ENCODE data around the gene APOL3. TPM values are rescaled to one million over a fixed set of nuclear protein-coding genes. Genes with fewer than 3 reads are reported as not detected.
"Not testable (repeated sequence)": the region's sequence is repeated elsewhere in the genome, so short reads cannot be mapped to it uniquely, and the experiment has no call there.

Gene APOL3
- total RNA-seq, 2 experiments from 2014 or later: 134 to 160 TPM

DNA sequence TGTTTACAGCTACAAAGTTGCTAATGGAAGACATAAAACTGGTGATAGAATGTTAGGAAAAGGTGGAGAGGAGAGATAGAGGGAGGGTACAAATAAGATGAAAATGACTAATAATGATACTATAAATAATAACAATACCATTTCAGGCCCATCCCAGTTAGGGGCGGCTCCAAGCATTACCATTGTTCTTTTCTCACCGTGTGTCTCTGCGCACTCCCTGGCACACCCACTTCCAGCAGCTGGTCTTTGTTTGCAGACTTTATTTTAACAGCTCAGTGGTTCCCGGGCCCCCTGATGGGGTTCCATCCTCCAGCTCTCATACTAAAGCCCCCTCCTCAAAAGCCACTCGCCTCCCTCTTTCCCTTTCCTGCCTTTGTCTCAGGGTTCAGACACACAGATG lies 40.5 kb upstream of the APOL3 start:
- ATAC-seq; DNase-seq; H3K27me3 Mint-ChIP-seq; H3K36me3 Mint-ChIP-seq; H3K9me3 Mint-ChIP-seq (ENCODE audit: low read depth): not testable (repeated sequence)
- CTCF ChIA-PET: interaction anchor here (3.3 kb wide), 1 partner anchor 76 kb away, joined by 10 read pairs; no protein-coding TSS in a partner anchor
- Mint-ChIP-seq H3K27ac (peak overlapping the region; percentile 69), H3K4me1 (peaks cover 71% of the 10 kb centered on the region), H3K4me3 (peak overlapping the region; percentile 74)

- Mint-ChIP-seq H3K9me3 (ENCODE audit: low read depth) (no peaks in the 10 kb centered on the region), H3K36me3 (peaks cover 10% of the 10 kb centered on the region), H3K27ac (peak overlapping the region; percentile 11), H3K27me3 (no peaks in the 10 kb centered on the region), H3K4me1 (peaks cover 77% of the 10 kb centered on the region), H3K4me3 (no peak overlapping the region)
- CTCF ChIA-PET: interaction anchor here (1.3 to 3.7 kb wide), 2 partner anchors 40 to 87 kb away, joined by 3 to 16 read pairs; partner anchors contain the start of gene APOL2
- ATAC-seq (no peak), DNase-seq (no peak)
Measured at GRCh38 chr22:36199001-36199551, 38.5 kb upstream of the APOL3 start.

DNA sequence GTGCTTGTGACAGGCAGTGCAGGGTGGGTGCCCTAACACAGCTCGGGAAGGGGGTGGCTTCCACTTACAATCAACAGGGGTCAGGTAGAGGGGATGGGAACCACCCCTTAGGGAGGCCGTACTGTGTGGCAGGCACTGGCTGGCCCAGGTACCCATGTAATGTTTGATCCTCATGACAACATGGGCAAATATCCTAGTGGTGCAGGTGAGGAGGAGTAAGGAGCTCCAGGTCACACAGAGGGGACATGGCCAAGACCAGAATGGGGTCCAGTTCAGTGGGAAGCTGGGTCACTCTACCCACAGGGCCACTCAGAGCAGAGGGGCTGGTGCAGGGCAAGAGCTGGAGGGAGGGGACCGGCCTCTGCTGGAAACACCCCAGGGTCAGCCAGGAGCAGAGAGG lies 38.0 kb upstream of the APOL3 start:
- no peak for ATAC-seq
- H3K4me1 Mint-ChIP-seq: peaks cover 75% of the 10 kb centered on the region

DNA sequence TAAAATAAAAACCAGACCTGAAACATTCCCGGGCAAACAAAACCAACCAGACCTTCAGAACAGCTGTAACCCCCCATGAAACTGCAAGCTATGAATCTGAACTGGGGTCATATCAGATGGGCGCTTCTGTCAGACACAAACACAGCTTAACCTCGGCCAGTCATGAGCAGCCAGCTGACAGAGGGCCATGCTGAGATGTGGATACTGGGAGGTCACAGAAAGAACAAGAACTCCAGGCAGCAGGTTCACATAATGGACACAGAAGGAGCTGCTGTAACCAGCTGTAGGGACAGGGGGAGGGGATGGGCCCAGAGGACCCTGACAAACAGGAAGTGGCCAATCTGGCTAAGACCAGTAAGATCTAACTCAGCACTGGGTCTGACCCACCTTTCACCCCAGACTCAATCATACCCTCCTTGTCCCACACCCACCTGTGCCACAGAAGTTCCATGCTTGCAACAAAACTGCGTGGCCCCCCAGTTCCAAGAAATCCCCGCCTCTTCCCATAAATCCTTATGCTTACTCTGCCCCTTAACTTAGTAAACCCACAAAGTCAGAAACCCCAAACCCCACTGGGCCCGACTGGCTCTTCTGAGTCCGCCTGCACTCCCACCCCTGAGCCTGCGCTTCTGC lies 37.1 kb upstream of the APOL3 start:
- Mint-ChIP-seq H3K27me3 (no peaks in the 10 kb centered on the region), H3K36me3 (peaks cover 11% of the 10 kb centered on the region), H3K4me3 (peak overlapping the region; percentile 13), H3K9me3 (ENCODE audit: low read depth) (no peaks in the 10 kb centered on the region), H3K4me1 (peaks cover 67% of the 10 kb centered on the region), H3K27ac (peak overlapping the region; percentile 73)
- peak; percentile 71 for DNase-seq
- CTCF ChIA-PET: interaction anchor here (0.5 to 5.4 kb wide), 7 partner anchors 20 to 131 kb away, joined by 3 to 54 read pairs (median 4); partner anchors contain the start of gene APOL2
- ATAC-seq: peak; percentile 40

More for the DNA sequence above, 38.0 kb upstream of the APOL3 start:
- CTCF ChIA-PET: interaction anchor here (0.5 to 5.4 kb wide), 6 partner anchors 21 to 103 kb away, joined by 3 to 54 read pairs (median 4); partner anchors contain the start of gene APOL2
- no peaks in the 10 kb centered on the region for H3K9me3 Mint-ChIP-seq (ENCODE audit: low read depth)
- H3K27me3 Mint-ChIP-seq: no peaks in the 10 kb centered on the region
- DNase-seq: no peak
- peak overlapping the region; percentile 73 for H3K27ac Mint-ChIP-seq
- H3K4me3 Mint-ChIP-seq: peak overlapping the region; percentile 13
- H3K36me3 Mint-ChIP-seq: peaks cover 10% of the 10 kb centered on the region

DNA sequence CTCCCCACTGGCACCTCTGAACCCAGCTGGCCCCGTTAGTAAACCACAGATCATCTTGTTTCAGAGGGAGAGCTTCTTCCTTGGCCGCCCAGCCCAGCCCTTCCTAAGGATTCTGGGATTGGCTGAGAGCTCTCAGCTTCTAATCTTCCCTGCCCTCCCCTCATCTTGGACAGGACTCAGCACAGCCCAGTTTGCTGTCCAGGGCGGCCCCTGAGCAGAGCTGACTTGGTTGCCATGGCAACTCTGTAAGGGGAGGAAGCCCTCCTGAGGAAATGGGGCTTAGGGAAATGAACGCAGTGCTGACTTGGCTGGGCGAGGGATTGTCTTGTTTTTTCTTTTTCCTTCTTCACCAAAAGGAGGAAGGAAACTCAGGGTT lies 36.5 kb upstream of the APOL3 start:
- Mint-ChIP-seq H3K4me1 (peaks cover 64% of the 10 kb centered on the region), H3K4me3 (no peak overlapping the region), H3K9me3 (ENCODE audit: low read depth) (no peaks in the 10 kb centered on the region), H3K27ac (peak overlapping the region; percentile 73), H3K36me3 (peaks cover 11% of the 10 kb centered on the region), H3K27me3 (no peaks in the 10 kb centered on the region)
- CTCF ChIA-PET: interaction anchor here (1.0 to 5.4 kb wide), 7 partner anchors 23 to 130 kb away, joined by 3 to 54 read pairs (median 11); partner anchors contain the start of gene APOL2
- peak; percentile 29 for ATAC-seq
- no peak for DNase-seq

GRCh38 chr22:36196254-36197064 lies 35.9 kb upstream of the APOL3 start:
- Mint-ChIP-seq H3K36me3 (peaks cover 14% of the 10 kb centered on the region), H3K9me3 (ENCODE audit: low read depth) (no peaks in the 10 kb centered on the region)

GRCh38 chr22:36194971-36195370 lies 34.4 kb upstream of the APOL3 start:
- Mint-ChIP-seq H3K27ac (no peak overlapping the region), H3K4me3 (no peak overlapping the region), H3K4me1 (peaks cover 47% of the 10 kb centered on the region), H3K27me3 (peaks cover 2% of the 10 kb centered on the region), H3K9me3 (ENCODE audit: low read depth) (no peaks in the 10 kb centered on the region), H3K36me3 (peaks cover 19% of the 10 kb centered on the region)
- DNase-seq (peak; percentile 75), ATAC-seq (peak; percentile 65)
- CTCF ChIA-PET: interaction anchor here (0.7 to 5.4 kb wide), 18 partner anchors 9 to 292 kb away, joined by 3 to 54 read pairs (median 4); partner anchors contain the start of genes APOL2 and TXN2

More at GRCh38 chr22:36196254-36197064, 35.9 kb upstream of the APOL3 start:
- ATAC-seq (no peak), DNase-seq (no peak)
- Mint-ChIP-seq H3K27ac (no peak overlapping the region), H3K4me1 (peaks cover 58% of the 10 kb centered on the region), H3K4me3 (no peak overlapping the region), H3K27me3 (no peaks in the 10 kb centered on the region)
- CTCF ChIA-PET: interaction anchor here (0.6 to 5.4 kb wide), 9 partner anchors 11 to 285 kb away, joined by 3 to 54 read pairs (median 5); partner anchors contain the start of genes APOL2 and TXN2

DNA sequence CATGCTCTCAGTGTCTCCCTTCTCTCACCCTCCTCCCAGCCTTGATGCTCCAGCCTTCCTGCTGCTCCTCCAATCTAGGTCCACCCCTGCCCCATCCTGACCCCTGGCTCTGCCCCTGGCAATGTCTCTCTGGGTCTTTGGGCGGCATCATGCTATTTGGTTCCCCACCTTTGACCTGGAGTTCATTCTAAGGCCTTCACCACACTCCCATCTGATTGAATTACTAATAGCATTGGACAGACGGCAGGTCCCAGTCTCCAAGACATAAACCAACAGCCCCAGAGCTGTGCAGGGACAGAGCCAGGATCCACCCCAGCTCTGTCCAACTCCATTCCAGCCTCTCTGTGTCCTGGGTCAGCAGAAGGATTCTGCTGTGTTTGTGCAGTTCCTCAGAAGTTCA lies 33.8 kb upstream of the APOL3 start:
- no peak for DNase-seq
- Mint-ChIP-seq H3K27me3 (peaks cover 2% of the 10 kb centered on the region), H3K27ac (no peak overlapping the region), H3K36me3 (peaks cover 17% of the 10 kb centered on the region), H3K4me1 (peaks cover 44% of the 10 kb centered on the region), H3K4me3 (no peak overlapping the region), H3K9me3 (ENCODE audit: low read depth) (no peaks in the 10 kb centered on the region)
- ATAC-seq: no peak
- CTCF ChIA-PET: interaction anchor here (0.7 to 5.4 kb wide), 14 partner anchors 8 to 292 kb away, joined by 3 to 54 read pairs (median 5); partner anchors contain the start of gene APOL2

GRCh38 chr22:36193577-36193976 lies 33.0 kb upstream of the APOL3 start:
- Mint-ChIP-seq H3K27me3 (peaks cover 2% of the 10 kb centered on the region), H3K36me3 (peaks cover 15% of the 10 kb centered on the region), H3K9me3 (ENCODE audit: low read depth) (no peaks in the 10 kb centered on the region), H3K4me3 (no peak overlapping the region), H3K4me1 (peaks cover 36% of the 10 kb centered on the region), H3K27ac (no peak overlapping the region)
- DNase-seq (no peak), ATAC-seq (no peak)
- CTCF ChIA-PET: interaction anchor here (0.8 to 5.4 kb wide), 4 partner anchors 26 to 293 kb away, joined by 3 to 54 read pairs (median 5); no protein-coding TSS in a partner anchor

DNA sequence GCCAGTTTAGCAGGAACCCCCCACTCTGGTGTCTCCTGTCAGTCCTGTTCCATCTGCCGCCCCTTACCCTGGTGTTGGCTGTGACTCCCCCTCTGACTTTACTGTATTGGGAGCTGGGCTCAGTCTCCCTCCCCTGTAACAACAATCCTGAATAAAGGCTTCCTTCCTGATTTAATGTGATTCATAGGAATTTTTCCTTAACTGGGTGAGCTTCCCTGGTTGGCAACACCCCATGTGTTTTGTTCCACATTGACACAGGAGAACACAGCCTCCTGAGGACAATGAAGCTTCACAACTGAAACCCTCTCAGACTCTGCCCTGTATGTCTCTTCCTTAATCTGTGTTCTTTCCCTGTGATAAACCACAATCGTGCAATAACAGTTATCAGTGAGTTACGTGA lies 32.6 kb upstream of the APOL3 start:
- no peak for DNase-seq
- Mint-ChIP-seq H3K4me1 (peaks cover 31% of the 10 kb centered on the region), H3K4me3 (no peak overlapping the region), H3K27me3 (peaks cover 2% of the 10 kb centered on the region), H3K9me3 (ENCODE audit: low read depth) (no peaks in the 10 kb centered on the region), H3K36me3 (peaks cover 11% of the 10 kb centered on the region), H3K27ac (no peak overlapping the region)
- ATAC-seq: no peak
- CTCF ChIA-PET: interaction anchor here (0.8 to 5.4 kb wide), 5 partner anchors 27 to 293 kb away, joined by 3 to 54 read pairs (median 4); partner anchors contain the start of gene APOL2

DNA sequence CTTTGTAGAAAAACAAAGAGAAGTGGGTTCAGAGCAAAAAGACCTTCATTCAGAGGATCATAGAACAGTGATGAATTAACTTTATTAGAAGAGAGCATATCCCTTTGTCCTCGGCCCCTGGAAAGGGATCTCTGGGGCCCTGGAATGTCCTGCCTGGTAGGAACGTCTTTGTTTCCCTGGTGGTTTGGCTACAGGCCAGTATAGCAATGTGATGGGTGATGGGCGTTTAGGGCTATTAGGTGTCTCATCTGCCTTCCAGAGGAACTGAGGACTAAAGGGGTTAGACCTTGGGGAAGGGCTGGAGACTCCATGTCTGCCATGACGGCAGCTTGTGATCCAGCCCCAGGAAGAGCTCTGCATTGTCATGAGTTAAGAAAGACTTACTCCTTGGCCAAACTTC lies 32.0 kb upstream of the APOL3 start:
- Mint-ChIP-seq H3K27ac (no peak overlapping the region), H3K36me3 (peaks cover 11% of the 10 kb centered on the region), H3K4me1 (peaks cover 25% of the 10 kb centered on the region), H3K4me3 (no peak overlapping the region), H3K9me3 (ENCODE audit: low read depth) (no peaks in the 10 kb centered on the region), H3K27me3 (peaks cover 2% of the 10 kb centered on the region)
- ATAC-seq (no peak), DNase-seq (no peak)
- CTCF ChIA-PET: interaction anchor here (1.0 to 2.2 kb wide), 5 partner anchors 9 to 294 kb away, joined by 3 to 6 read pairs (median 4); partner anchors contain the start of gene APOL2

DNA sequence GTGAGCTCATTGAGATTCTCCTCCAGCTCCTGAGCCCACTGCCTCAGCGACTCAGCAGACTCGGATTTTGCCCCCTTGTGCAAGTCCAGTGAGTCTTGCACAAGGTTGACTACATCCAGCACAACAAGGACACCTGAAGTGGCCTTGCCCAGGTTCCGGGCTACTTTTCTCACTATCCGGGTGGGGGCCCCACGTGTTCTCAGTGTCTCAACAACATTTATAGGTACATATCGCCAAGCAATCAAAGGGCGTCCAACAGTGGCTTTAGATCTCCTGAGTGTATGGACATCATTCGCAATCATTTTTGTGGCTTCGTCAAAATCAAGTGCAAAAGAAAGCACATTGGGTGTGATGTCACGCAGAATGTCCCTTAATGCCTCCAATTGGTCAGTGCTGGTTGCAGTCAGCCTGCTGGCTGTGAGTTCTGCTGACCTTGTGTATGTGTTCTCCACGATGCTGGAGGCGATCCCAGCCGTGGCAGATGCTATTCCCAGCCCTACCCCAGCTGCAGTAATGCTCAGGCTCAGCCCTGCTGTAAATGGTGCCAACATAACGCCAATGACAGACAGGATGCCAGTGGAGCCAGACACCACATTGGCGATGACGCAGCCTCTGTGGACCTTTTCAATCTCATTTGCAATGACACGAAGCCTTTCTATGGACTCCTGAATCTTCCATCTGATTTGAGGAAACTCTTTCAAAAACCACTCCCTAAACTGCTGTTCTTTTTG lies 30.7 kb upstream of the APOL3 start:
- Mint-ChIP-seq H3K27ac (no peak overlapping the region), H3K4me3 (no peak overlapping the region), H3K36me3 (peaks cover 11% of the 10 kb centered on the region), H3K27me3 (peaks cover 3% of the 10 kb centered on the region), H3K4me1 (peaks cover 13% of the 10 kb centered on the region), H3K9me3 (ENCODE audit: low read depth) (no peaks in the 10 kb centered on the region)
- DNase-seq (no peak), ATAC-seq (no peak)
- CTCF ChIA-PET: interaction anchor here (0.6 to 2.2 kb wide), 7 partner anchors 8 to 295 kb away, joined by 3 to 6 read pairs (median 3); partner anchors contain the start of gene APOL3

All from activated CD8-positive, alpha-beta memory T cell treated with anti-CD3 and anti-CD28 coated beads, Interleukin-2, amount 10 ng/mL, durations not matched to agents 7 days and 5 days (primary cell).